GM23338 (cell line): ENCODE measurements around the gene CACNB4.

Experiments used
- EZH2 ChIP-seq: fragments of 200-600 bp; sonication (generic); IDR thresholded peaks from one replicate; pipeline ENCODE4 v1.8.0; 2017; ENCODE audit warnings: antibody characterized with exemption, mild to moderate bottlenecking, low read depth; ENCODE audit not compliant: unreplicated experiment
- POLR2AphosphoS5 ChIP-seq: IDR thresholded peaks from 2 replicates; pipeline ENCODE4 v1.6.1; 2016; ENCODE audit warnings: antibody characterized with exemption, low read depth
- TF ChIP-seq, protein P1 (sequence below), 2 experiments: fragments of 200-600 bp in 1 of 2; sonication (generic) in 1 of 2; conservative IDR thresholded peaks; 2 replicates each; pipeline versions ENCODE4 v1.5.1 to v1.6.1; 2016 to 2017; ENCODE audit warnings: antibody characterized with exemption in 2 of 2, low read depth in 2 of 2, mild to moderate bottlenecking in 2 of 2, moderate library complexity in 1 of 2
- TF ChIP-seq, protein P2 (sequence below): IDR thresholded peaks from one replicate; pipeline ENCODE4 v1.6.1; 2018; ENCODE audit warnings: antibody characterized with exemption; ENCODE audit not compliant: unreplicated experiment

DNA sequence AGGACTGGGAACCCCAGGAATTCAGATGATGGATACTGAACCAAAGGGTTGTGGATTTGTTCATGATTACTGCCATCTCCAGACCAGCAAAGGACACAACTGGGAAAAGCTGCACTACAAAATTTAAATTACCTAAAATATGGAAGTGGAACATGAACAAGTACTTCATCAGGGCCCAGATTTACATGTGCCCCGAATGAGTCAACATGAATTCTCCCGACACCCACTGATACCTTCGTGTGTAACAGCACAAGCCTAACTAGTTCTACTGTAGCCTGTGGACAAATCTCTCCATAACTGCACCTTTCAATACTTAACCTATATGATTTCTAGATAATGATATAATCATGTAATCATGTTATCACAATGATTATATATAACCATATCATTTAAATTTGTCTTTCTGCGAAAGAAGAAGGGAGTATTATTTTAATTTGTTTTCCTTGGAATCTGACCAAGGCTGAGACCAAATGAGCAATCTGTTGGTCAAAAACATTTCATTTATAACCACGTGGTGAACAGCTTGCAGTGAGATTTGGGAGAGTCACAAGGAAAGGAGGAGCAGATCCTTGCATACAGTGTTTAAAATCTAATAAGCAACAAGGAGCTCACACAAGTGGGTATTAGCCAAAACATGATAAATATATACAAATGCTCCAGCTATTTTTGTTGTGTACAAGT is 70.5 kb downstream of the CACNB4 start:
- TF ChIP-seq, protein P1, sequence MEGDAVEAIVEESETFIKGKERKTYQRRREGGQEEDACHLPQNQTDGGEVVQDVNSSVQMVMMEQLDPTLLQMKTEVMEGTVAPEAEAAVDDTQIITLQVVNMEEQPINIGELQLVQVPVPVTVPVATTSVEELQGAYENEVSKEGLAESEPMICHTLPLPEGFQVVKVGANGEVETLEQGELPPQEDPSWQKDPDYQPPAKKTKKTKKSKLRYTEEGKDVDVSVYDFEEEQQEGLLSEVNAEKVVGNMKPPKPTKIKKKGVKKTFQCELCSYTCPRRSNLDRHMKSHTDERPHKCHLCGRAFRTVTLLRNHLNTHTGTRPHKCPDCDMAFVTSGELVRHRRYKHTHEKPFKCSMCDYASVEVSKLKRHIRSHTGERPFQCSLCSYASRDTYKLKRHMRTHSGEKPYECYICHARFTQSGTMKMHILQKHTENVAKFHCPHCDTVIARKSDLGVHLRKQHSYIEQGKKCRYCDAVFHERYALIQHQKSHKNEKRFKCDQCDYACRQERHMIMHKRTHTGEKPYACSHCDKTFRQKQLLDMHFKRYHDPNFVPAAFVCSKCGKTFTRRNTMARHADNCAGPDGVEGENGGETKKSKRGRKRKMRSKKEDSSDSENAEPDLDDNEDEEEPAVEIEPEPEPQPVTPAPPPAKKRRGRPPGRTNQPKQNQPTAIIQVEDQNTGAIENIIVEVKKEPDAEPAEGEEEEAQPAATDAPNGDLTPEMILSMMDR (conservative IDR thresholded peaks at IDR 0.05; ENCODE audit: low read depth in 2 of 2): no peak
- TF ChIP-seq POLR2AphosphoS5 (no peak), EZH2 (no peak)
- TF ChIP-seq, protein P2, sequence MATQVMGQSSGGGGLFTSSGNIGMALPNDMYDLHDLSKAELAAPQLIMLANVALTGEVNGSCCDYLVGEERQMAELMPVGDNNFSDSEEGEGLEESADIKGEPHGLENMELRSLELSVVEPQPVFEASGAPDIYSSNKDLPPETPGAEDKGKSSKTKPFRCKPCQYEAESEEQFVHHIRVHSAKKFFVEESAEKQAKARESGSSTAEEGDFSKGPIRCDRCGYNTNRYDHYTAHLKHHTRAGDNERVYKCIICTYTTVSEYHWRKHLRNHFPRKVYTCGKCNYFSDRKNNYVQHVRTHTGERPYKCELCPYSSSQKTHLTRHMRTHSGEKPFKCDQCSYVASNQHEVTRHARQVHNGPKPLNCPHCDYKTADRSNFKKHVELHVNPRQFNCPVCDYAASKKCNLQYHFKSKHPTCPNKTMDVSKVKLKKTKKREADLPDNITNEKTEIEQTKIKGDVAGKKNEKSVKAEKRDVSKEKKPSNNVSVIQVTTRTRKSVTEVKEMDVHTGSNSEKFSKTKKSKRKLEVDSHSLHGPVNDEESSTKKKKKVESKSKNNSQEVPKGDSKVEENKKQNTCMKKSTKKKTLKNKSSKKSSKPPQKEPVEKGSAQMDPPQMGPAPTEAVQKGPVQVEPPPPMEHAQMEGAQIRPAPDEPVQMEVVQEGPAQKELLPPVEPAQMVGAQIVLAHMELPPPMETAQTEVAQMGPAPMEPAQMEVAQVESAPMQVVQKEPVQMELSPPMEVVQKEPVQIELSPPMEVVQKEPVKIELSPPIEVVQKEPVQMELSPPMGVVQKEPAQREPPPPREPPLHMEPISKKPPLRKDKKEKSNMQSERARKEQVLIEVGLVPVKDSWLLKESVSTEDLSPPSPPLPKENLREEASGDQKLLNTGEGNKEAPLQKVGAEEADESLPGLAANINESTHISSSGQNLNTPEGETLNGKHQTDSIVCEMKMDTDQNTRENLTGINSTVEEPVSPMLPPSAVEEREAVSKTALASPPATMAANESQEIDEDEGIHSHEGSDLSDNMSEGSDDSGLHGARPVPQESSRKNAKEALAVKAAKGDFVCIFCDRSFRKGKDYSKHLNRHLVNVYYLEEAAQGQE: no peak
